HL-60/S4 treated with retinoic acid at 250 ng/mL for 4 days and 3 days (cell line): ENCODE results near the gene SGMS2.
"Not testable (repeated sequence)": the region's sequence is repeated elsewhere in the genome, so short reads cannot be mapped to it uniquely, and the experiment has no call there.

ENCODE experiments used
- in situ Hi-C: fragments of 300-500 bp; cut with MboI; formaldehyde crosslinking; loops from 2 replicates; pipeline ENCODE4 v1.7.0; 2022; ENCODE audit warnings: low sequenced_read_pairs

SGMS2 gene

DNA sequence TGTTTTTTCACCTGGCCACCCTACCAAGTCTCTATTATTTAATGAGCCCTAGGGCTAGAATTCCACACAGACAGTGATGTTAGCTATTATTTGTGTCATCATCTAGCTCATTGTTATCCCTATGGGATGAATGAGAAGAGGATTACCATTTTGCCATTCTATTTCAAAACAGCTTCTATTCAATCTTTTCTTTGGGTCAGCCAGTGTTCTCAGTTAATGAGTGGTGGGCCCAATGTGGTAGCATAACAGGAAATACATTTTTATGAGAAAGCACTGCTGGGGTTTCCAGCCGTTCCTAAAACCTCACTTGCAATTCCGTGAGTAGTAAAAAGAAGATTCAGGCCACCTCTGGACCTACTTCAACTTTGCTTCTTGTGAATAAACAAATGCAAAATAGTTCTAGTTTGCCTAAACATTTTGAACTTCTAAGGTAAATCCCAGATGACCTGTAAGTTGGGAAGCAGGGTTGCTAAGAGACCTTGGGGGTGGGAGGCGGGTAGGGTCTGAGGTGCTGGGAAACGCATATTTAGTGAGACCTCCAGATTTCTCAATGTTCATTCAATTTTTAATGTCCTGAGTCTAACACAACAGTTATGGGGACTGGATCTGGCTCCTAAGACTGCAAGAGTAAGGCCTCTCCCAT lies 81.8 kb downstream of the SGMS2 start:
- in situ Hi-C loops, result no loop called here

DNA sequence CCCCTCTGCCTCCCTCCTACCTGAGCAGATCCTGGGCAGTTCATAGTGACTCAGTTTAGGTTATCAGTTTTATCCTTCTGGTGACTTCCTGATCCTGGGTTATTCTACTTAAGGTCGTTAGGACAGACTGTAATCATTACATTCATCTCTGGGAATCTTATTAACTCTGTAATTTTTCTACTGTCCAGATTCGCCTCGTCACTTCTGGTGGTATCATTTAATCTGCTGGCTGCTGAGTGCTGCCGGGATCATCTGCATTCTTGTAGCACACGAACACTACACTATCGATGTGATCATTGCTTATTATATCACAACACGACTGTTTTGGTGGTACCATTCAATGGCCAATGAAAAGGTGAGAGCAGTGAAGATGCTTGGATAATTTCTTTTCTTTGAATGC lies 83.6 kb downstream of the SGMS2 start:
- in situ Hi-C loops, result no loop called here

DNA sequence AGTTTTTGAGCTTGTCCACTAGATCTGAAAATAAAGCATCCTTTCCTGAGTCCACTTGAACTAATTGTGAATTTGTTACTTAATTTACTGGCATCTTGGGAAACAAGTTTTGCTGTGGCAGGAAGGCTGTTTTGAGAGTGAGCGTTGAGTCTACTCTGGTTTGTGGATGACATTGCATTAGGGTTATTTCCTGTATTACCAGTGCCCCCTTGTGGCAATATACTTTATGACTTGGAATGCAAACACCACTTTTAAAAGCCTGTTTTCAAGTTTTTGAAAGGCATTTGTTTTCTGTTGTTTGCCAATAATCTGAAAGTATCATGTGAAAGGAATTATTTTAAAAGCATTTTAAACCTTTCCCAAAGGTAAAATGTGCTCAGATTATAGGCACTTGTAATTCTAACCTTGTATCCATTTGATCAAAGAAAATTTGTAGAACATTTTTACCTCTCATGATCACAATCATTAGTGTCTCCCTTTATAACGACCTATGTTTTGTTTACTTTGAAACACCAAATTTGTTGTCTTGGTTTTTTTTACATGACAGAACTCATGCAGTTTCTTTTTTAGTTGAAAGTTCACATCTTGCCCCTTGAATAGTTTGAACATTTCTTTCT lies 88.7 kb downstream of the SGMS2 start:
- in situ Hi-C loops, result loop anchor here (10.0 kb wide), 1 partner anchor 159 kb away; no protein-coding TSS in a partner anchor

DNA sequence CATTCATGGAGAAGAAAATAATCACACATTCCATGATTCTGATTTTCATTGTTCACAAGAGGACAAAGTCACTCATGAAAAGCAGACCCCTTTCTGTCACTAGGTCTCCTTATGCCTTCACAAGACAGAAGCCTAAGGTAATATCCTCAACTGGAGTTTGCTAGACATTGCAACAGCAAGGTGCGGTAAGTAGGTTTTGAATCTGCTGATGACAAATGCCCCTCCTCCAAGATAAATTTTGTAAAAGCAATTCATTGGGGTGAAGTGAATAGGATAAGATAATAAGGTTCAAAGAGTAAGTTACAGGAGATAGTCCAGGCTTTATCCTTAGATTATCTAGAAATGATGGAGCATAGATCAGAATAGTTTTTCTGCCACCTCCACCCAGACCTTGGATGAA lies 90.5 kb downstream of the SGMS2 start:
- in situ Hi-C loops, result loop anchor here (10.0 kb wide), 1 partner anchor 160 kb away; no protein-coding TSS in a partner anchor

DNA sequence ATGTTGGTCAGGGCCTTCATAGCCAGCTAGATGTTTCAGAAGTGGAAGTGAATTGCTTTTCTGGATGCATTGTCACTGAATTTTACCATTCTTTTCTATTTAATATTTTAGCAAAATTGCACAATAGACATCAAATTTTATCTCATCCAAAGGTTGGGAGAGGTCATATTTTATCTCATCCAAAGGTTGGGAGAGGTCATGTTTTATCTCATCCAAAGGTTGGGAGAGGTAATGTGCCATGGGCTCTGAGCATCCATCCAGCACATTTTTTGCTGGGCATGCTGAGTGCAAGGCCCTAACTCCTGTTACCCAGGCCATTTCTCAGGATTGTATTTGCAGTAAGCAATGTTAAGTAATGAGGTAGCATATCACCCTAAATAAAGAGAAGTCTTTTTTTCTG lies 91.9 kb downstream of the SGMS2 start:
- in situ Hi-C loops, result loop anchor here (10.0 kb wide), 1 partner anchor 162 kb away; no protein-coding TSS in a partner anchor

DNA sequence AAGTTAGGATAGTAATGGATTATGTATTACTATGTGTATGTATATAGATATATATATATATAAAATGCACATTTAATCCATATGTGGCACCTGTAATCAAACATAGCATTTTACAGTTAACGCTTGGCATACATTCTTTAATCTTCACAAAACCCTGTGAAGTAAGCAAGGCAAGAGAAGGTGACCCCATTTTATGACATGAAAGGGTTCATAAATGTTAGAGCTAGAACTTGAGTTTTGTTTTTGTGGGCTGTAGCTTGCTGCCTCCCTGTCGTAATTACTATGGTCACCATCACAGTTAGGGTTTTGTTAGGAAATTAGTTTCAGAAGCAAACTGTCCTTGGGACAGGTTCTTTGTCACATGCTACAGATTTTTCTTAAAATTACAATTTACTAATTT lies 92.8 kb downstream of the SGMS2 start:
- in situ Hi-C loops, result loop anchor here (10.0 kb wide), 1 partner anchor 163 kb away; no protein-coding TSS in a partner anchor

DNA sequence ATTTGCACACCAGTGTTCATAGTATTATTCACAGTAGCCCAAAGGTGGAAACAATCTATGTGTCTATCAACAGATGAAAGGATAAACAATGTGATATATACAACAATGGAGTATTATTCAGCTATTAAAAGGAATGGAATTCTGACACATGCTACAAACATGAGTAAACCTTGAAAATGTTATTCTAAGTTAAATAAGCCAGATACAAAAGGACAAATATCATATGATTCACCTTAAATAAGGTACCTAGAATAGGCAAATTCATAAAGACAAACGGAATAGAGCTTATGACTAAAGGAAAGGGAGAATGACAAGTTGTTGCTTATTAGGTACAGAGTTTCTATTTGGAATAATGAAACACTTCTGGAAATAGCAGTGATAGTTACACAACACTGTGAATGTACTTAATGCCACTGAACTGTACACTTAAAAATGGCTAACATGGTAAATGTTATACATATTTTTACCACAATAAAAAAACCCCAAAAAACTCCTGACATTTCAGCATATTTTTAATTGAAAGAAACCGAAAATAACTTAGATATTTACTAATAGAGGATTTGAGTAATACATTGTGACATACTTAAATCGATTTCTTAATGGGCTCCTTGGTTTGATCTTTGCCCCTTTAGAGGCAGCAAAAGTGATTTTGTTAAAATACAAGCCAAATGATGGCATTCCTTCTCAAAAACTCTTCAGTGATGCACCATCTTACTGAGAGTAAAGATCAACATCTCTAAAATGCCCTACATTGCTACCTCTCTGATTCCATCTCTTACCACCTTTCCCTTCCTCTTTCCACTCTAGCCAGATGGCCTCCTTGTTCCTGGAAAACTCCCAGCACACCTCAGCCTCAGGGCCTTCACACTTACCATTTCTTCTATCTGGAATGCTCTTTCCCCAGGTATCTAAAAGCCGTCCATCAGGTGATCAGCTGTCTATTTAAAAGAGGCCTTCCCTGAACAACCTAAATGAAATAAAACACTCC lies 98.0 kb downstream of the SGMS2 start:
- in situ Hi-C loops, result no loop called here

DNA sequence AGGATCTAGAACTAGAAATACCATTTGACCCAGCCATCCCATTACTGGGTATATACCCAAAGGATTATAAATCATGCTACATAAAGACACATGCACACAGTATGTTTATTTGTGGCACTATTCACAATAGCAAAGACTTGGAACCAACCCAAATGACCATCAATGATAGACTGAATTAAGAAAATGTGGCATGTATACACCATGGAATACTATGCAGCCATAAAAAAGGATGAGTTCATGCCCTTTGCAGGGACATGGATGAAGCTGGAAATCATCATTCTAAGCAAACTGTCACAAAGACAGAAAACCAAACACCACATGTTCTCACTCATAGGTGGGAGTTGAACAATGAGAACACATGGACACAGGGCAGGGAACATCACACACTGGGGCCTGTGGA lies 101.0 kb downstream of the SGMS2 start:
- in situ Hi-C loops, result not testable (repeated sequence)

DNA sequence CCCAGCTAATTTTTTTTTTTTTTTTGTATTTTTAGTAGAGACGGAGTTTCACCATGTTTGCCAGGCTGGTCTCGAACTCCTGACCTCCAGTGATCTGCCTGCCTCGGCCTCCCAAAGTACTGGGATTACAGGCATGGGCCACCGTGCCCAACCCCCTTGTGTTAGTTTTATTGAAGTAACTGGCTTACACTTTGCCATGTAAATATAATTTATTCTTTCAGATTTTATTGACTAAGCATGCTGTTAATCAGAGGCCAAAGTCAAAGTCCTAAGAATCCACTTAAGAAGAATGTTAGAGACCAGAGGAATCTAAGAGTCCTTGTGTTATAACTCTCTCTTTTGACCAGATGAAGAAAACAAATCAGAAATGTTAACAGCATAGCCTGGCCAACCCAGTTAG lies 102.1 kb downstream of the SGMS2 start:
- in situ Hi-C loops, result not testable (repeated sequence)

DNA sequence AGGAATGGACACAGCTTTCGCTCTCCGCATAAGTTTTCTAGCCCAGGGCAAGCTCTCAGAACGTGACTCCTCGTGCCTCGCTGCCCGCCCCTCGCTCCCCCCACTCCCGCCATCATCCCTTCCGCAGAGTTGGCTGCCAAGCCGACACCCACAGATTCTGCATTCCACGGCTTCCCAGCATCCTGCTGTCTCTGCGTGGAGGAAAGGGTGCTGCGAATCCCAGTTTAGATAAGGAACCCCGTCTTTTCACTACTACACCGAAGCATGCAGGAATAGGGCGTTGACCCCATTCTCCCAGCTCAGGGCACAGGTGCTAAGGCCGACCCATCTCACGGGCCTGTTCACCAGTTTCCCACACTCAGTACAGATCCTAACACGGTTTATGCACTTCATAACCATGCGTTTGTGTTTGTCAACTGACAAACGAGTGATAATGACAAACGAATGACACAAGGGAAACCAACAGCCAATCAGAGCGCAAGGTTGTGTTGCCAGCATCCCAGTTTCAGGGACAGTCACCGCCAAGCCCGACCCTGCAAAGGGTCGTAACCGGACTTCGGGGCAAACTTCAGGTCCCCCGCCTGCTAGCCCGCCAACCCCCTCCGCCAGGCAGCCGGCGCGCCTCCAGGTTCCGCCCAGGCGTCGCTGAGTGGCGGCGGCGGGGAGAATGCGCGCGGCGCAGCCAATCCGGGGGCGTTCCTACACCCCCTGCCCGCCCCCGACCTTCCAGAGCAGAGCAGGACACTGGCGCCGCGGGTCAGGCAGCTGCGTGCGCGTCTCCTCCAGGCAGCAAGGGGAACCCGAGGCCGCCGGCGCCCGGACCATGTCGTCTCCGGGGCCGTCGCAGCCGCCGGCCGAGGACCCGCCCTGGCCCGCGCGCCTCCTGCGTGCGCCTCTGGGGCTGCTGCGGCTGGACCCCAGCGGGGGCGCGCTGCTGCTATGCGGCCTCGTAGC lies 106.4 kb downstream of the SGMS2 start, which contains the start of gene CYP2U1:
Gene CYP2U1, plus strand, starts transcription at position 729 of the 954 bp plus-strand sequence. Its CDS starts 95 bp downstream, at position 824.
- in situ Hi-C loops, result no loop called here

DNA sequence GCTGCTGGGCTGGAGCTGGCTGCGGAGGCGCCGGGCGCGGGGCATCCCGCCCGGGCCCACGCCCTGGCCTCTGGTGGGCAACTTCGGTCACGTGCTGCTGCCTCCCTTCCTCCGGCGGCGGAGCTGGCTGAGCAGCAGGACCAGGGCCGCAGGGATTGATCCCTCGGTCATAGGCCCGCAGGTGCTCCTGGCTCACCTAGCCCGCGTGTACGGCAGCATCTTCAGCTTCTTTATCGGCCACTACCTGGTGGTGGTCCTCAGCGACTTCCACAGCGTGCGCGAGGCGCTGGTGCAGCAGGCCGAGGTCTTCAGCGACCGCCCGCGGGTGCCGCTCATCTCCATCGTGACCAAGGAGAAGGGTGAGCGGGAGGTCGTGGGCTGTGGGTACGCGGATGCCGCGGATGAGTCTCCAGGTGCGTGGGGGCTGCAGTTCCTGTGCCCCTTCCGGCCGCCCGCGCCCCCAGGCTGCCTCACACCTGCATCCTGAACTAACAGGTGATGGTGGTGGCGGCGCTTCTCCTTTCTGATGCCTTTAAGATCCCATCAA lies 107.1 kb downstream of the SGMS2 start:
- in situ Hi-C loops, result no loop called here

DNA sequence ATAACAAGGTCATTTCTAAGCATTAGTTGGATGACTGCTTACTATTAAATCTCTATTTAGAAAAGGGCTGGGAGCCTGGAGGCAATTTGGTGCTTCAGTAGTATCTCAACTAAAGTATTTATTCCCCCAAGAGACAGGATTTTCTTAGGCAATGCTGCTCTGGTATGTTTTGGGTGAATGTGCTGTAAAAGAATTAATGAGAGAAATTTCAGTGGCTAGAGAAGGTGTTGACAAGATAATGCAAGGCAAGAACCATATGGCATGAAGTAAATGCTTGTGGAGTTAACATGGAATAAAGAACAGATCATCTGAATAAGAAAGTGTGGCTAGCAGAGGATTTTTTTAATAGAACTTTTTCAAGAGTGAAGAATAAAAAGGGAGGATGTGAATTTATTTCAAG lies 110.5 kb downstream of the SGMS2 start:
- in situ Hi-C loops, result no loop called here

DNA sequence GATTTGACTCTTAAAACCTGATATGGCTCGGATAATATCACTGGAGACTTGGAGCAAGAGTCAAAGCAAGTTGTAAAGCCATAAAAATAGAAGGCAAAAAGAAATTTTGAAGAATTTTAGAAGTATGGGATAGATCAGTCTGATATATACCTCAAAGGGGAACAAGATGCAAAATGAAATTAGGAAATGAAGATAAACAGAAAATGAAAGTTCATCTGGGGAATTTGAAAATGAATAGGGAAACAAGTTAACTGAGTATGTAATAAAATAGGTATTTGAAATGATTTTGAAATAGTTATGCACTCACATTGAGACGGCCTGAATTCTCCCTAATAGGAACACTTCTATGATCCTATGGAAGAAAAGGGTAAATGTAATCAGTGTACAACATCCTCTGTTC lies 112.3 kb downstream of the SGMS2 start:
- in situ Hi-C loops, result no loop called here

DNA sequence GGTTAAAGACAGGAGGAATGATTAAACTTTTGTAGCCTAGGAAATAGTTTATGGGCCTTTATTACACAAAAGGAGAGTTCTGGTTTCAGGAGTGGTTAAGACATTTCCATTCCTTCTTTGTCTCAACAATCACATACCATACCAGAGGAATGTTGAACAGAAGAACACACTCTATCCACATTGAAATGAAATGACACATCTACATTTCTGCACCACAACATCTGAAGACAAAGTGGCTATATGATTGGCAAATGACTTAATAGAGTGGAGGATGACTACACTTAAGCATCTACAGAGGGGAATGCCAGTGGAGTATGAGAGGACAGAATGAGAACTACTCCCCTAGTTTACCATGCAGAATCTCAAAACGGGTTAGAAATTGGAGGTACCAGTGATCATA lies 114.6 kb downstream of the SGMS2 start:
- in situ Hi-C loops, result no loop called here

DNA sequence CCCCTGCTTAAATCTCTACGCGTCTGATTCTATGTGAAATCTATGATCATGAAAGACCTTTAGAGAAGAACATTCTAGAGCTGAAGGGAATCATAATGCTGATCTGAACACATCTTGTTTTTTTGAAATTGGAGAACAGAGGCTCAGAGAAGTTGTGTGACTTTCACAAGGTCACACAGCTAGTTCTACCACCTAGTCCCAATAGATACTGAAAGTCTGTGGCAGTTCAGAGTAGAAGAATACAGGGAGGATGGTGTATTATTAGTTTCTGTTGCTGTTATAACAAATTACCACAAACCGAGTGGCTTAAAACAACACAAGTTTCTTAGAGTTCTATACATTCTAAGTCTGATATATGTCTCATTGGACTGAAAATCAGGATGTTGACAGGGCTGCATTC lies 121.1 kb downstream of the SGMS2 start:
- in situ Hi-C loops, result no loop called here

DNA sequence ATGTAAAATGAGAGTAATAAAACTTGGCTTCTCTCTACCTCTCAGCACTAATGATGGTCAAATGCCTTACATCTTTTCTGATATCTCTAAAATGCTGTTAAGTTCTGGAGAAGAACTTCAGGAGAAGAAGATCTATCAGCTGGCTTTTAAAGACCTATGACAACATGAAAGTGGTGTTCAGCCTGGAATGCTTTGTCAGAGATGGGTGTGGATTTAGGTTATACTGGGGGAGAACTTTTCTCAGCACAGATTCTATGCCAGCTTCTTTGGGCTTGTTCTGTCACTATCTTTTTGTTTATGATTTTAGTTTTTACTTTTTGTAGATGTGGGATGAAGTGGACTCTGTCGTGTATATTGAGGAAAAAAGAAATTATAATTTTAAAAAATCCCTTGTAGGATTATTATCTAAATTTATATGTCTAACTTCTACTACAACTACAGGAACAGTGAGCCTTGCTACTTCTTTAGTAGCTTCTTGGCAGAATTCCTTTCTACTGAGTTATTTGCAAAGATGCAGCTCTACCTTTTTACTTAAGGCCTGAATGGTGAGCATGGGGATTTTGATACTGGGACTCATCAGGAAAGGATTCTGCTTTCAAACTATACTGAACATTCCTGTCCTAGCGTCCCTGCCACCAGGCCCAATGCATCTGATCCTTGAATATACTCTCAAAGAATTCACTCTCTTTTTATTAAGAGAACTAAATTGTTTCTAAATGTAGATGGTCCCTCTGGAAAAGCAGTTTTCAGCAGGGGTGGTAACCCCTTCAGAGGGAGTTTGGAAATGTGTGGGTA lies 126.2 kb downstream of the SGMS2 start:
- in situ Hi-C loops, result no loop called here

DNA sequence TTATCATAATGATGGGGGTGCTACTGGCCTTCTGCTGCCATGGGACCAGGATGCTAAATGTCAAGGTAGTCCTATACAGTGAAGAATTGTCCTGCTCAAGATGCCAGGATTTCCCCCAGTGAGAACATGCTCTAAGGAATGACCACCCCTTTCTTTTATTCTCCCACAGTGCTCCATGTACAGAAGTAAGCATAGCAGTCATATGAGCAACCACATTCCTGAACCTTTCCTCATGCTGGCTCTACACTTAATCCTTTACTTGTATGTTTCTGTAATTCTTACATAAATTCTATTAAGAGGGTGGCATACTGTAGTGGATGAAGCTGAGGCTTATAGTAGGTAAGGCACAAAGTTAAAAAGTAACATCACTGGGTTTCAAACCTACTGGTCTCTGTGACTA lies 126.8 kb downstream of the SGMS2 start:
- in situ Hi-C loops, result no loop called here

DNA sequence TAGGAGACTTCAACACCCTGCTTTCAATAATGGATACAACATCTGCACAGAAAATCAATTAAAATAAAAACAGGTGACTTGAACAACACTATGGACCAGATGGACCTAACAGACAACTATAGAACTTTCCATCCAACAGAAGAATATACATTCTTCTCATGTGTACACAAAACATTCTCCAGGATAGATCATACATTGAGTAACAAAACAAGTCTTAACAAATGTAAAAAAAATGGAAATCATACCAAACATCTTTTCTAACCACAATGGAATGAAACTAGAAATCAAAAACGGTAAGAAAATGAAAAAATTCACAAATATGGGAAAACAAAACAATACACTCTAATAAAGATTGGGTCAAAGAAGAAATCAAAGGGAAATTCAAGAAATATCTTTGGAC lies 131.3 kb downstream of the SGMS2 start:
- in situ Hi-C loops, result no loop called here
